BE2C (cell line): ENCODE measurements around the gene NLGN1.

Experiments used
- DNase-seq: peaks from one replicate; pipeline ENCODE4 v3.0.0-alpha.2; 2020
- H3K27me3 ChIP-seq: fragments of 250-450 bp; sonication (Bioruptor Pico); 2 replicates; pipeline ENCODE4 v1.5.1; 2020; ENCODE audit warnings: mild to moderate bottlenecking
- H3K36me3 ChIP-seq: fragments of 250-450 bp; sonication (Bioruptor Pico); 2 replicates; pipeline ENCODE4 v1.5.1; 2020; ENCODE audit warnings: mild to moderate bottlenecking
- H3K4me1 ChIP-seq: fragments of 250-450 bp; sonication (Bioruptor Pico); 2 replicates; pipeline ENCODE4 v1.5.1; 2020
- H3K4me3 ChIP-seq: 2 replicates; pipeline ENCODE4 v1.5.1; 2011; ENCODE audit warnings: low read depth, low read length
- H3K9me3 ChIP-seq: fragments of 250-450 bp; sonication (Bioruptor Pico); 2 replicates; pipeline ENCODE4 v1.5.1; 2020
- CTCF ChIP-seq: IDR thresholded peaks from 2 replicates; pipeline ENCODE4 v1.5.1; 2012; ENCODE audit warnings: mild to moderate bottlenecking, low read depth, low read length

The NLGN1 gene

GRCh38 chr3:173641696-173642095 lies 244.2 kb downstream of the NLGN1 start:
- H3K36me3 ChIP-seq: no peaks in the 10 kb centered on the region
- H3K9me3 ChIP-seq: no peaks in the 10 kb centered on the region
- DNase-seq: no peak
- H3K4me3 ChIP-seq: no peak overlapping the region
- H3K27me3 ChIP-seq: no peaks in the 10 kb centered on the region
- H3K4me1 ChIP-seq: no peaks in the 10 kb centered on the region
- no peak for TF ChIP-seq CTCF

GRCh38 chr3:173644086-173645082 lies 246.8 kb downstream of the NLGN1 start:
- no peak overlapping the region for H3K4me3 ChIP-seq
- no peaks in the 10 kb centered on the region for H3K9me3 ChIP-seq
- no peak for TF ChIP-seq CTCF
- no peaks in the 10 kb centered on the region for H3K4me1 ChIP-seq
- no peak for DNase-seq
- no peaks in the 10 kb centered on the region for H3K36me3 ChIP-seq
- H3K27me3 ChIP-seq: no peaks in the 10 kb centered on the region

GRCh38 chr3:173650596-173650995 lies 253.1 kb downstream of the NLGN1 start:
- no peak for TF ChIP-seq CTCF
- no peaks in the 10 kb centered on the region for H3K27me3 ChIP-seq
- H3K4me3 ChIP-seq: no peak overlapping the region
- H3K4me1 ChIP-seq: no peaks in the 10 kb centered on the region
- no peaks in the 10 kb centered on the region for H3K9me3 ChIP-seq
- no peaks in the 10 kb centered on the region for H3K36me3 ChIP-seq
- DNase-seq: no peak

GRCh38 chr3:173652093-173652492 lies 254.5 kb downstream of the NLGN1 start:
- no peaks in the 10 kb centered on the region for H3K27me3 ChIP-seq
- H3K36me3 ChIP-seq: no peaks in the 10 kb centered on the region
- no peak overlapping the region for H3K4me3 ChIP-seq
- no peak for DNase-seq
- H3K9me3 ChIP-seq: no peaks in the 10 kb centered on the region
- no peak for TF ChIP-seq CTCF
- H3K4me1 ChIP-seq: no peaks in the 10 kb centered on the region

GRCh38 chr3:173653781-173654180 lies 256.2 kb downstream of the NLGN1 start:
- Histone ChIP-seq H3K27me3 (no peaks in the 10 kb centered on the region), H3K9me3 (no peaks in the 10 kb centered on the region), H3K4me3 (no peak overlapping the region), H3K4me1 (no peaks in the 10 kb centered on the region), H3K36me3 (no peaks in the 10 kb centered on the region)
- no peak for DNase-seq
- TF ChIP-seq CTCF: no peak

GRCh38 chr3:173659972-173660371 lies 262.4 kb downstream of the NLGN1 start:
- Histone ChIP-seq H3K4me1 (no peaks in the 10 kb centered on the region), H3K36me3 (no peaks in the 10 kb centered on the region), H3K27me3 (no peaks in the 10 kb centered on the region), H3K4me3 (no peak overlapping the region), H3K9me3 (no peaks in the 10 kb centered on the region)
- no peak for TF ChIP-seq CTCF
- DNase-seq: no peak
